Measurements from ENCODE around the gene NRG2.

The NRG2 gene

DNA sequence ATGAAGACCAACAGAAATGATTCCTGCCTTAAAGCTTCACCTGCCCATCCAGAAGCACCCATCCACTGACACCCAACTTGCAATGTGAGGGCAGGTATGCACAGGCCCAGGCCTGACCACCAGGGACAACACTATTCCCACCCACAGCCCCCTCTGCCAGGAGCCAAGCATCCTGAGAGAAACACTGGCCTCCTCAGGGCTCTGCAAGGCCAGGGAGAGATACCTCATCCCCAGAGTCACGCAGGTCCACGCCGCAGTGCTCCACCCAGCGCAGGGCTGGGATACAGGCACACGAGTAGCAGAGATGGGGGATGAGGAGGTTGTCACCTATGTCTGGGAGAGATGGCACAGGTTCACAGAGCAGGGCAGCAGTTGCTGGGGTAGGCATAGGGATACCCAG, 148.1 kb downstream of the NRG2 start:
- Histone ChIP-seq H3K9me3 (ENCODE audit: insufficient read depth, low read length) (no peaks in the 10 kb centered on the region), H3K27me3 (ENCODE audit: low read length) (no peaks in the 10 kb centered on the region), H3K79me2 (ENCODE audit: insufficient read depth, low read length) (no peaks in the 10 kb centered on the region), H3K9me2 (replicated peaks; ENCODE audit: insufficient read depth, low read length) (no peaks in the 10 kb centered on the region), H3F3A (ENCODE audit: insufficient read depth) (no peaks in the 10 kb centered on the region), H3K36me3 (ENCODE audit: low read length) (no peaks in the 10 kb centered on the region), H3K27ac (ENCODE audit: low read depth, low read length) (no peak overlapping the region), H4K20me1 (ENCODE audit: low read depth, low read length) (no peaks in the 10 kb centered on the region), H3K4me2 (ENCODE audit: low read depth, low read length, poor library complexity, severe bottlenecking) (no peak overlapping the region), H3K9ac (ENCODE audit: low read length) (no peak overlapping the region), H3K4me3 (ENCODE audit: insufficient read depth, low read length, poor library complexity, severe bottlenecking) (no peak overlapping the region), H2AFZ (ENCODE audit: low read depth, low read length, severe bottlenecking) (no peak overlapping the region)
- TF ChIP-seq, protein P1, sequence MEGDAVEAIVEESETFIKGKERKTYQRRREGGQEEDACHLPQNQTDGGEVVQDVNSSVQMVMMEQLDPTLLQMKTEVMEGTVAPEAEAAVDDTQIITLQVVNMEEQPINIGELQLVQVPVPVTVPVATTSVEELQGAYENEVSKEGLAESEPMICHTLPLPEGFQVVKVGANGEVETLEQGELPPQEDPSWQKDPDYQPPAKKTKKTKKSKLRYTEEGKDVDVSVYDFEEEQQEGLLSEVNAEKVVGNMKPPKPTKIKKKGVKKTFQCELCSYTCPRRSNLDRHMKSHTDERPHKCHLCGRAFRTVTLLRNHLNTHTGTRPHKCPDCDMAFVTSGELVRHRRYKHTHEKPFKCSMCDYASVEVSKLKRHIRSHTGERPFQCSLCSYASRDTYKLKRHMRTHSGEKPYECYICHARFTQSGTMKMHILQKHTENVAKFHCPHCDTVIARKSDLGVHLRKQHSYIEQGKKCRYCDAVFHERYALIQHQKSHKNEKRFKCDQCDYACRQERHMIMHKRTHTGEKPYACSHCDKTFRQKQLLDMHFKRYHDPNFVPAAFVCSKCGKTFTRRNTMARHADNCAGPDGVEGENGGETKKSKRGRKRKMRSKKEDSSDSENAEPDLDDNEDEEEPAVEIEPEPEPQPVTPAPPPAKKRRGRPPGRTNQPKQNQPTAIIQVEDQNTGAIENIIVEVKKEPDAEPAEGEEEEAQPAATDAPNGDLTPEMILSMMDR (IDR thresholded peaks at IDR 0.05; ENCODE audit: insufficient read depth, low read length, poor library complexity, severe bottlenecking), result no peak

DNA sequence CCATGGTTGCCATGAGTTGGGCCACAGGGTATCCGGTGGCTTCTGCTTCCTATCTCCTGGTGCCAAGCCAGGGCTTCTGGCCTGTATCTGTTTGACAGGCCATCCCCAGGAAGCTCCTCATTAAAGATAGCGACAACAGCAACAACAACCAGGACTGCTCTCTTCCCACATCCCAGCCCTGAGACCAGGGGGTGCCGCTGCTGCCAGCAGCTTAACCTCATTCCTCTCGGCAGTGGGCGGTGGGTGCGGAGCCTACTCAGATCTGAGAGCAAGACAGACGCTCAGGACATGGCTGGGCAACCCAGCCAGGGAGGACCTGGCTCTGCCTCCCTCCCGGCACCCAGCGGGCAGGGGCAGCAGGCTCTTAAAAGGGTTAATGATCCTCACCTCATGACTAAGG, 149.2 kb downstream of the NRG2 start:
- Histone ChIP-seq H3K79me2 (ENCODE audit: insufficient read depth, low read length) (no peaks in the 10 kb centered on the region), H4K20me1 (ENCODE audit: low read depth, low read length) (no peaks in the 10 kb centered on the region), H3K27ac (ENCODE audit: low read depth, low read length) (no peak overlapping the region), H2AFZ (ENCODE audit: low read depth, low read length, severe bottlenecking) (no peak overlapping the region), H3K9me3 (ENCODE audit: insufficient read depth, low read length) (no peaks in the 10 kb centered on the region), H3F3A (ENCODE audit: insufficient read depth) (no peaks in the 10 kb centered on the region), H3K4me2 (ENCODE audit: low read depth, low read length, poor library complexity, severe bottlenecking) (no peak overlapping the region), H3K36me3 (ENCODE audit: low read length) (no peaks in the 10 kb centered on the region), H3K27me3 (ENCODE audit: low read length) (no peaks in the 10 kb centered on the region), H3K4me3 (ENCODE audit: insufficient read depth, low read length, poor library complexity, severe bottlenecking) (no peak overlapping the region), H3K9me2 (replicated peaks; ENCODE audit: insufficient read depth, low read length) (no peaks in the 10 kb centered on the region), H3K9ac (ENCODE audit: low read length) (no peak overlapping the region)
- TF ChIP-seq, protein P1 (IDR thresholded peaks at IDR 0.05; ENCODE audit: insufficient read depth, low read length, poor library complexity, severe bottlenecking), result no peak
- TF ChIP-seq EZH2phosphoT487 (conservative IDR thresholded peaks at IDR 0.05; ENCODE audit: low read length), result no peak

- Histone ChIP-seq H3K9ac (ENCODE audit: low read length) (no peak overlapping the region), H3K36me3 (ENCODE audit: low read length) (no peaks in the 10 kb centered on the region), H4K20me1 (ENCODE audit: low read depth, low read length) (no peaks in the 10 kb centered on the region), H3K4me2 (ENCODE audit: low read depth, low read length, poor library complexity, severe bottlenecking) (no peak overlapping the region), H3K27ac (ENCODE audit: low read depth, low read length) (no peak overlapping the region), H3K27me3 (ENCODE audit: low read length) (no peaks in the 10 kb centered on the region), H3K79me2 (ENCODE audit: insufficient read depth, low read length) (no peaks in the 10 kb centered on the region), H2AFZ (ENCODE audit: low read depth, low read length, severe bottlenecking) (no peak overlapping the region), H3F3A (ENCODE audit: insufficient read depth) (no peaks in the 10 kb centered on the region), H3K4me3 (ENCODE audit: insufficient read depth, low read length, poor library complexity, severe bottlenecking) (no peak overlapping the region), H3K9me3 (ENCODE audit: insufficient read depth, low read length) (no peaks in the 10 kb centered on the region), H3K9me2 (replicated peaks; ENCODE audit: insufficient read depth, low read length) (no peaks in the 10 kb centered on the region)
- TF ChIP-seq, protein P1 (IDR thresholded peaks at IDR 0.05; ENCODE audit: insufficient read depth, low read length, poor library complexity, severe bottlenecking), result no peak
- no peak for TF ChIP-seq EZH2phosphoT487 (conservative IDR thresholded peaks at IDR 0.05; ENCODE audit: low read length)
Observed at GRCh38 chr5:139889410-139889809, 153.7 kb downstream of the NRG2 start.

- Histone ChIP-seq H3K27me3 (ENCODE audit: low read length) (no peaks in the 10 kb centered on the region), H3F3A (ENCODE audit: insufficient read depth) (no peaks in the 10 kb centered on the region), H3K79me2 (ENCODE audit: insufficient read depth, low read length) (no peaks in the 10 kb centered on the region)
Observed at GRCh38 chr5:139888370-139888769, 154.7 kb downstream of the NRG2 start.

More at GRCh38 chr5:139888370-139888769, 154.7 kb downstream of the NRG2 start:
- Histone ChIP-seq H2AFZ (ENCODE audit: low read depth, low read length, severe bottlenecking) (no peak overlapping the region), H3K36me3 (ENCODE audit: low read length) (no peaks in the 10 kb centered on the region), H4K20me1 (ENCODE audit: low read depth, low read length) (no peaks in the 10 kb centered on the region), H3K27ac (ENCODE audit: low read depth, low read length) (no peak overlapping the region), H3K4me3 (ENCODE audit: insufficient read depth, low read length, poor library complexity, severe bottlenecking) (no peak overlapping the region), H3K4me2 (ENCODE audit: low read depth, low read length, poor library complexity, severe bottlenecking) (no peak overlapping the region), H3K9me3 (ENCODE audit: insufficient read depth, low read length) (no peaks in the 10 kb centered on the region), H3K9ac (ENCODE audit: low read length) (no peak overlapping the region), H3K9me2 (replicated peaks; ENCODE audit: insufficient read depth, low read length) (no peaks in the 10 kb centered on the region)
- TF ChIP-seq, protein P1 (IDR thresholded peaks at IDR 0.05; ENCODE audit: insufficient read depth, low read length, poor library complexity, severe bottlenecking), result no peak
- TF ChIP-seq EZH2phosphoT487 (conservative IDR thresholded peaks at IDR 0.05; ENCODE audit: low read length), result no peak
